PC-3 (cell line): ENCODE measurements around the gene PTGER3. TPM values are rescaled to one million over a fixed set of nuclear protein-coding genes. Genes with fewer than 3 reads are reported as not detected.

Experiments
- ATAC-seq: fragments of 200-7000 bp; cut with Tn5 transposase; 2 replicates; pipeline ENCODE4 v1.9.1; 2020; ENCODE audit warnings: mild to moderate bottlenecking, moderate library complexity
- BruUV-seq: library from RNA; stranded (reverse); fragments of 400-500 nt; replicated peaks from 2 replicates; lab custom pipeline; 2021; lab: Mats Ljungman, UMichigan
- CTCF ChIA-PET: fragments of 300-600 bp; sonication (Branson Sonifier 250); formaldehyde crosslinking; loops from one replicate; lab custom pipeline; 2022; ENCODE audit warnings: antibody characterized with exemption; lab: Charles Lee
- POLR2A ChIA-PET: fragments of 300-600 bp; sonication (Branson Sonifier 250); formaldehyde crosslinking; loops from one replicate; lab custom pipeline; 2022; ENCODE audit warnings: antibody characterized with exemption; ENCODE audit not compliant: unreplicated experiment; lab: Charles Lee
- DNase-seq: peaks from one replicate; pipeline ENCODE4 v3.0.0-alpha.2; 2015
- H2AFZ ChIP-seq: fragments of 300-600 bp; sonication (generic); 2 replicates; pipeline ENCODE4 v1.6.0; 2016; ENCODE audit warnings: antibody characterized with exemption, low read length
- H3F3A ChIP-seq: fragments of 300-600 bp; sonication (generic); one replicate; pipeline ENCODE4 v1.6.0; 2017; ENCODE audit warnings: antibody characterized with exemption, low read length, control low read depth, mild to moderate bottlenecking; ENCODE audit not compliant: unreplicated experiment
- H3K27ac ChIP-seq: fragments of 300-600 bp; sonication (generic); 2 replicates; pipeline ENCODE4 v1.5.1; 2016; ENCODE audit warnings: mild to moderate bottlenecking, low read length
- H3K27me3 ChIP-seq: fragments of 300-600 bp; sonication (generic); 2 replicates; pipeline ENCODE4 v1.6.1; 2016; ENCODE audit warnings: low read length, mixed read lengths
- H3K36me3 ChIP-seq: fragments of 300-600 bp; sonication (generic); 2 replicates; pipeline ENCODE4 v1.6.1; 2016; ENCODE audit warnings: low read depth, mixed run types, low read length, mixed read lengths
- H3K4me1 ChIP-seq: fragments of 300-600 bp; sonication (generic); 2 replicates; pipeline ENCODE4 v1.5.1; 2016; ENCODE audit warnings: low read length; ENCODE audit not compliant: insufficient read depth
- H3K4me2 ChIP-seq: fragments of 300-600 bp; sonication (generic); 2 replicates; pipeline ENCODE4 v1.6.0; 2016; ENCODE audit warnings: low read length
- H3K4me3 ChIP-seq: fragments of 300-600 bp; sonication (generic); 2 replicates; pipeline ENCODE4 v1.5.1; 2016; ENCODE audit warnings: mild to moderate bottlenecking, low read length, mixed read lengths
- H3K79me2 ChIP-seq: fragments of 300-600 bp; sonication (generic); 2 replicates; pipeline ENCODE4 v1.6.1; 2017; ENCODE audit warnings: low read length, mixed read lengths
- H3K9ac ChIP-seq: fragments of 300-600 bp; sonication (generic); 2 replicates; pipeline ENCODE4 v1.6.0; 2016; ENCODE audit warnings: mild to moderate bottlenecking, low read length
- H3K9me2 ChIP-seq: fragments of 300-600 bp; sonication (generic); replicated peaks from 2 replicates; pipeline ENCODE4 v1.6.1; 2016; ENCODE audit warnings: mixed run types, low read length, mixed read lengths
- H3K9me3 ChIP-seq: fragments of 300-600 bp; sonication (generic); 2 replicates; pipeline ENCODE4 v1.6.1; 2016; ENCODE audit warnings: low read length, mixed read lengths
- H4K20me1 ChIP-seq: fragments of 300-600 bp; sonication (generic); 2 replicates; pipeline ENCODE4 v1.6.1; 2016; ENCODE audit warnings: low read length, mixed read lengths
- CTCF ChIP-seq: fragments of 300-600 bp; sonication (generic); conservative IDR thresholded peaks from 2 replicates; pipeline ENCODE4 v1.5.1; 2017; ENCODE audit warnings: antibody characterized with exemption, low read depth, mild to moderate bottlenecking, low read length
- EZH2 ChIP-seq: fragments of 300-600 bp; sonication (generic); IDR thresholded peaks from one replicate; pipeline ENCODE4 v1.6.1; 2017; ENCODE audit warnings: antibody characterized with exemption, mild to moderate bottlenecking, low read length; ENCODE audit not compliant: unreplicated experiment
- EZH2phosphoT487 ChIP-seq: fragments of 300-600 bp; sonication (generic); IDR thresholded peaks from 2 replicates; pipeline ENCODE4 v1.6.1; 2018; ENCODE audit warnings: mild to moderate bottlenecking, antibody characterized with exemption, low read length, borderline replicate concordance
- intact Hi-C: fragments of 100-400 bp; cut with micrococcal nuclease; formaldehyde crosslinking; loops from 2 replicates; pipeline ENCODE4 v1.9.0; 2023
- total RNA-seq: library from RNA; depleted of rRNA; stranded (reverse); fragments of >200 nt; gene quantifications from 2 replicates; pipeline ENCODE4 v1.2.3, GENCODE V29; 2014

PTGER3 gene
- total RNA-seq, 1 experiment from 2014 or later, result 0.11 TPM

- Histone ChIP-seq H2AFZ (no peak overlapping the region), H3F3A (no peaks in the 10 kb centered on the region), H3K9ac (no peak overlapping the region), H3K9me3 (no peaks in the 10 kb centered on the region), H3K27ac (no peak overlapping the region), H4K20me1 (no peaks in the 10 kb centered on the region), H3K36me3 (no peaks in the 10 kb centered on the region), H3K9me2 (no peaks in the 10 kb centered on the region), H3K4me1 (no peaks in the 10 kb centered on the region), H3K27me3 (peaks cover 81% of the 10 kb centered on the region), H3K79me2 (no peaks in the 10 kb centered on the region), H3K4me2 (no peak overlapping the region), H3K4me3 (no peak overlapping the region)
- ATAC-seq (no peak), DNase-seq (no peak)
- intact Hi-C loops, result no loop called here
- no TSS peak for BruUV-seq
- CTCF ChIA-PET, result no interaction called here
- TF ChIP-seq CTCF, result no peak
- TF ChIP-seq EZH2, result no peak
- TF ChIP-seq EZH2phosphoT487, result no peak
- POLR2A ChIA-PET, result no interaction called here
Measured at GRCh38 chr1:71023515-71023914, 24.1 kb downstream of the PTGER3 start.

- POLR2A ChIA-PET, result no interaction called here
- TF ChIP-seq EZH2 (no peak), CTCF (no peak), EZH2phosphoT487 (no peak)
Measured at GRCh38 chr1:71019233-71019969, 28.2 kb downstream of the PTGER3 start.

GRCh38 chr1:71018791-71019190 is 28.8 kb downstream of the PTGER3 start:
- Histone ChIP-seq H3K27me3 (peaks cover 46% of the 10 kb centered on the region), H3K27ac (no peak overlapping the region), H3K36me3 (no peaks in the 10 kb centered on the region), H3F3A (no peaks in the 10 kb centered on the region), H2AFZ (no peak overlapping the region), H3K4me1 (no peaks in the 10 kb centered on the region), H3K4me2 (no peak overlapping the region), H3K4me3 (no peak overlapping the region), H3K9ac (no peak overlapping the region), H3K9me3 (no peaks in the 10 kb centered on the region), H3K9me2 (no peaks in the 10 kb centered on the region), H3K79me2 (no peaks in the 10 kb centered on the region), H4K20me1 (no peaks in the 10 kb centered on the region)
- intact Hi-C loops, result no loop called here
- ATAC-seq, result no peak
- POLR2A ChIA-PET, result no interaction called here
- CTCF ChIA-PET, result no interaction called here
- no TSS peak for BruUV-seq
- DNase-seq, result no peak
- TF ChIP-seq EZH2, result no peak
- TF ChIP-seq CTCF, result no peak
- TF ChIP-seq EZH2phosphoT487, result no peak

More at GRCh38 chr1:71019233-71019969, 28.2 kb downstream of the PTGER3 start:
- Histone ChIP-seq H3K4me1 (no peaks in the 10 kb centered on the region), H3K79me2 (no peaks in the 10 kb centered on the region), H2AFZ (no peak overlapping the region), H3K9me3 (no peaks in the 10 kb centered on the region), H3K9ac (no peak overlapping the region), H4K20me1 (no peaks in the 10 kb centered on the region), H3F3A (no peaks in the 10 kb centered on the region), H3K27ac (no peak overlapping the region), H3K27me3 (peaks cover 51% of the 10 kb centered on the region), H3K4me3 (no peak overlapping the region), H3K4me2 (no peak overlapping the region), H3K9me2 (no peaks in the 10 kb centered on the region), H3K36me3 (no peaks in the 10 kb centered on the region)
- DNase-seq (no peak), ATAC-seq (no peak)
- intact Hi-C loops, result no loop called here
- BruUV-seq, result no TSS peak
- CTCF ChIA-PET, result no interaction called here
